CD4-positive, alpha-beta T cell treated with Interleukin-15 for 4 hours (primary cell): ENCODE results near the gene ATP6V1F.

Source experiments
- DNase-seq: peaks from one replicate; pipeline ENCODE4 v3.0.0-alpha.2; 2020; ENCODE audit warnings: low spot score

The ATP6V1F gene

GRCh38 chr7:128862571-128863432 lies at the start of gene ATP6V1F:
Gene ATP6V1F (plus strand): TSS chr7:128862856. CDS start chr7:128862905, 49 bp downstream.
- peak; percentile 99 for DNase-seq

- DNase-seq, result no peak
These were observed 48.2 kb upstream of the ATP6V1F start for GRCh38 chr7:128814499-128814898.

GRCh38 chr7:128815289-128815942 lies 47.2 kb upstream of the ATP6V1F start:
- DNase-seq, result no peak

GRCh38 chr7:128818694-128819093 lies 44.0 kb upstream of the ATP6V1F start:
- DNase-seq, result no peak

GRCh38 chr7:128821724-128822123 lies 40.9 kb upstream of the ATP6V1F start:
- no peak for DNase-seq

- no peak for DNase-seq
These were observed 36.1 kb upstream of the ATP6V1F start for GRCh38 chr7:128826512-128826911.

- DNase-seq, result no peak
These were observed 35.8 kb upstream of the ATP6V1F start for GRCh38 chr7:128826916-128827247.

- no peak for DNase-seq
These were observed 35.3 kb upstream of the ATP6V1F start for GRCh38 chr7:128827248-128827958.

- no peak for DNase-seq
These were observed 34.5 kb upstream of the ATP6V1F start for GRCh38 chr7:128827971-128828711.

GRCh38 chr7:128829391-128830166 lies 33.1 kb upstream of the ATP6V1F start:
- no peak for DNase-seq

- DNase-seq, result peak; percentile 9
These were observed 32.2 kb upstream of the ATP6V1F start, which contains the start of gene FLNC for GRCh38 chr7:128830231-128831177. Gene FLNC (plus strand): TSS chr7:128830406. CDS start chr7:128830638, 232 bp downstream.

GRCh38 chr7:128831178-128831993 lies 31.3 kb upstream of the ATP6V1F start:
- DNase-seq, result no peak

- no peak for DNase-seq
These were observed 30.4 kb upstream of the ATP6V1F start for GRCh38 chr7:128831994-128832879.

GRCh38 chr7:128832880-128833147 lies 29.8 kb upstream of the ATP6V1F start:
- no peak for DNase-seq

- no peak for DNase-seq
These were observed 29.3 kb upstream of the ATP6V1F start for GRCh38 chr7:128833148-128833945.

- DNase-seq, result no peak
These were observed 28.7 kb upstream of the ATP6V1F start for GRCh38 chr7:128833946-128834325.

- no peak for DNase-seq
These were observed 27.4 kb upstream of the ATP6V1F start for GRCh38 chr7:128835231-128835751.
